ENCODE measurements around the gene HCN2.

GRCh38 chr19:617551-618246, 28.0 kb downstream of the HCN2 start:
- TF ChIP-seq CTCF (IDR thresholded peaks at IDR 0.05) (no peak), ATF3 (CRISPR knock-in tag; conservative IDR thresholded peaks at IDR 0.05) (no peak), CBFB (CRISPR knock-in tag; IDR thresholded peaks at IDR 0.05; ENCODE audit: low read depth) (no peak), ZNF121 (CRISPR knock-in tag; IDR thresholded peaks at IDR 0.05) (no peak), ELF4 (CRISPR knock-in tag; IDR thresholded peaks at IDR 0.05; ENCODE audit: low read depth) (no peak), HMGXB4 (CRISPR knock-in tag; IDR thresholded peaks at IDR 0.05) (no peak), CREB1 (CRISPR knock-in tag; IDR thresholded peaks at IDR 0.05) (no peak)

Data from WTC11 (cell line).